DMS79 (cell line): ENCODE measurements around the gene ZNF844.
"Not testable (repeated sequence)": the region's sequence is repeated elsewhere in the genome, so short reads cannot be mapped to it uniquely, and the experiment has no call there.

Source experiments
- DNase-seq: peaks from one replicate; lab custom pipeline; 2025; lab: John Stamatoyannopoulos, UW

The ZNF844 gene

DNA sequence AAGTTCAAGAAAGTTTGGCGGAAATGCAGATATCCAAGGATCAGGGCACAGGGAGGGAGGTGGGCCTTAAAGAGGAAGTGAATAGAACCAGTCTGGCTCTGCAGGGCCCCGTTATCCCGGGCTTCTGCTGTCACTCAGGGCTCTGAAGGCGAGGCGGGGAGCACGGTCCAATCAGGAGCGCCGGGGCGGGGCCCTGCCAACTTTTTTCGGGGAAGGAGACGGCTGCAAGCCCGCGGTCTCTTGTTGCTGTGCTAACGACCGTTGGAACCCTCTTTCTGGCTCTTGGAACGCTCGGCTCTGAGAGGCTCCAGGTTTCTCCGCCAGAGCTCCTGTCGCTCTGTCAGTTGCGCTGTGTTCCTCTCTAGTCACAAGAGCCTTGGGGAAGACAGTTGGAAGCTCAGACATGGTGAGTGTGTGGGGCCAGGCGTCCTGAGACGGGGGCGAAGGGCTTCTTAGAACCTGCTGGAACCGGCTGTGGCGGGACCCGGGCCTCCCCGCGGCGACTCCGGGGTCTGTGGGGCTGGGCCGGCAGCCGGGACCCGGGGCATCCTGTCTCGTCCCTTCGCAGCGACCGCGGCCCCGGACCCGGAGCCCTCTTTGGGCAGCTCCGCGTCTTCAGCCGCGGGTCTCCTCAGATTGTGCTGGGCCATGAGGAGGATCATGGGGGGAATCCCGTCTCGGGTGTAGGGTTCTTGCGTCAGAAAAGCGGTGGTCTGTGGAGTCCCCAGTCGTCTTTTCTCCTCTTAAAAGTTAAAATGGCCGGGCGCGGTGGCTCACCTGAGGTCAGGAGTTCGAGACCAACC, 27.7 kb downstream of the ZNF844 start:
- DNase-seq, result peak; percentile 2

DNA sequence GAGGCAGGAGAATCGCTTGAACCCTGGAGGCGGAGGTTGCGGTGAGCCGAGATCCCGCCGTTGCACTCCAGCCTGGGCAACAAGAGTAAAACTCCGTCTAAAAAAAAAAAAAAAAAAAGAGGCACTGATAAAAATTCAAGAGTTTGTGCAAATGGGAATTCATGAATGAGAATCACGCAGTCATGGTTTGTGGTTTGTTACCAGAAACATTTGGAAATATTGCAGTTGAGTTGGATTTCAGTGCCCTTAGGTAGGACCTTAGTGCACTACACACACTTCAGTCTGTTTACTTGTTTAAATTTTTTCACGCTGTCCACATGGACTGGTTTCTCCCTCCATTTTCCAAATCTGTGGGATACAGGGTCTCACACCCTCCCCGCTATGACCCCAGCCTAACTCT, 28.4 kb downstream of the ZNF844 start:
- no peak for DNase-seq

DNA sequence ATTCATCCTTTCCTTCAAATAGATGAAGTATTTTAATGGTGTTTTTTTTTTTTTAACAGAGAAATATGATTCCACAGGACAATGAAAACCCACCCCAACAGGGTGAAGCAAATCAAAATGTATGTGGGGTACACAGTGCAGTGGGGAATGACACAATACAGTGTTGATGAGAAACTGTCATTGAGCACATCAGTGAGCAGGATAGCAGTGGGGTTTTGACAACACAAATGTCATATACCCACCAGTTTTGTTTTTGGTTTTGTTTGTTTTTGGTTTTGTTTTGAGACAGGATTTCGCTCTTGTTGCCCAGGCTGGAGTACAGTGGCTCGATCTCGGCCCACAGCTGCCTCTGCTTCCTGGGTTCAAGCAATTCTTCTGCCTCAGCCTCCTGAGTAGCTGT, 29.2 kb downstream of the ZNF844 start:
- no peak for DNase-seq

DNA sequence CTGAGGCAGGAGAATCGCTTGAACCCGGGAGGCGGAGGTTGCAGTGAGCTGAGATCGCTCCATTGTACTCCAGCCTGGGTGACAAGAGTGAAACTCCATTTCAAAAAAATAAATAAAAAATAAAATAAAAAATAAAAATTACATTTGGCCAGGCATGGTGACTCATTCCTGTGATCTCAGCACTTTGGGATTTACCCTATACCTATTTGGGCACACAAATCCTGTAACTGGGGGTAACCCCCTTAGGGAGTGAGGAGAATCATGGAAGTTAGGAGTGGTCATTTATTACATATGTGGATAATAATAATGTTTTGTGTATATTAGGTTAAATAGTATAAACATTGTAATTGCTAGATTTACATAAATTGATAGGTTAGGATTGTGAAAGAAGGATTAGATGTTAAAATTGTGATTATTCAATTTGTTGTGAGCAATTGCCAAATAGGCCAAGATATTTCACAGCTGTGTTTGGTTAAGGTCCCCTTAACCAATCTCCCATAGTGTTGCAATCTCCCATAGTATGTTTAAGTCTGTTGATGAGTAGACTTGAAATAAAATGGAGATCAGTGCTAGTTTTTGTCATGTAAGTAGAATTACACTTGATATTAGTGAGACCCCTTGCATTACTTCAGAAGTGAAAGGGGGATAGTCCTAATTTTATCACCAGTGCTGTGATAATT, 30.7 kb downstream of the ZNF844 start:
- no peak for DNase-seq

DNA sequence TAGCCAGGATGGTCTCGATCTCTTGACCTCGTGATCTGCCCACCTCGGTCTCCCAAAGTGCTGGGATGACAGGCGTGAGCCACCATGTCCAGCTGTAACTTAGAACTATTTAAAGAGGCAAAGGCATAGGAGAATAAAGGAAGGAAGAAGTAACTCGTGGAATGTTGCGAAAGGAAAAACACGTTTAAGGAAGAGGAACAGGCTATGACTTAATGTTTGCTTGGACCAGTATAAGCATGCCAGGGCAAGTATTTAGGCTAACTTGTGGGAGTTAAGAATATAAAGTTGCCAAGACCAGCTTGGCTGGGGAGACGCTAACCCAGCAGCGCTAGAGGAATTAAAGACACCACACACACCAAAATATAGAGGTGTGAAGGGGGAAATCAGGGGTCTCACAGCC, 33.5 kb downstream of the ZNF844 start:
- no peak for DNase-seq

DNA sequence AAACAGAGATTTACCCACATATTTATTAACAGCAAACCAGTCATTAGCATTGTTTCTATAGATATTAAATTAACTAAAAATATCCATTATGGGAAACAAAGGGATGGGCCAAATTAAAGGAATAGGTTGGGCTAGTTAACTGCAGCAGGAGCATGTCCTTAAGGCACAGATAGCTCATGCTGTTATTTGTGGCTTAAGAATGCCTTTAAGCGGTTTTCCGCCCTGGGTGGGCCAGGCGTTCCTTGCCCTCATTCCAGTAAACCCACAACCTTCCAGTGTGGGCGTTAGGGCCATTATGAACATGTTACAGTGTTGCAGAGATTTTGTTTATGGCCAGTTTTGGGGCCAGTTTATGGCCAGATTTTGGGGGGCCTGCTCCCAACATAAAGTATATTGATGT, 39.4 kb downstream of the ZNF844 start:
- not testable (repeated sequence) for DNase-seq

DNA sequence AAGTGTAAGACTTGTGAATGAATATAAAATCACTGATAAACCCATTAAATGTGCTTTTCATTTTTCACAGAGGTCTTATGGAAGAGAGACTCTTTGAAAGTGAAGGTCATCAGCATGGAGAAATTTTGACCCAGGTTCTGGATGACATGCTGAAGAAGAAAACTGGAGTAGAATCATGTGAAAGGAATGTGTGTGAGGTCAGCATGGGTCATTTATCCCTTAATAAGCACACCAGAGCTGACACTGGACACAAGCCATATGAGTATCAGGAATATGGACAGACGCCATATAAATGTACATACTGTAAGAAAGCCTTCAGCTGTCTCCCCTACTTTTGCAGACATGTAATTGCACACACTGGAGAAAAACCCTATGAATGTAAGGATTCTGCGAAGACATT, 46.6 kb downstream of the ZNF844 start:
- DNase-seq, result no peak

DNA sequence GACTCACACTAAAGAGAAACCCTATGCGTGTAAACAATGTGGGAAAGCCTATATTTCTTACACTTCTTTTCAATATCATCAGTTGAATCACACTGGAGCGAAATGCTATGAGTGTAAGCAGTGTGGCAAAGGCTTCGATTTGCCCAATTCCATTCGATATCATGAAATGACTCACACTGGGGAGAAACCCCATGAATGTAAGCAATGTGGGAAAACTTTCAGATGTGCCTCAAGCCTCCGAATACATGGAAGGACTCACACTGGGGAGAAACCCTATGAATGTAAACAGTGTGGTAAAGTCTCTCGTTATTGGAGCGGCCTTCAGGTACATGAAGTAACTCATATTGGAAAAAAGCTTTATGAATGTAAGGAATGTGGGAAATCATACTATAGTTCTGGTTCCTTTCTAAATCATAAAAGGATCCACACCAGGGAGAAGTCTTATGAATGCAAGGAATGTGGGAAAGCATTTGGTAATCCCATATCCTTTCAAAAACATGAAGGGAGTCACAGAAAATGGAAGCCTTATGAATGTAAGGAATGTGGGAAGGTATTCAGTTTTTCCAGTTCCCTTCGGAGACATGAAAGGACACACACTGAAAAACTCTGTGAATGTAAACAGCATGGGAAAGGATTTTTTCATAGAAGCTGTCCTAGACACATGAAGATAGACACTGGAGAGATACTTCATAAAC, 47.6 kb downstream of the ZNF844 start:
- DNase-seq, result no peak

DNA sequence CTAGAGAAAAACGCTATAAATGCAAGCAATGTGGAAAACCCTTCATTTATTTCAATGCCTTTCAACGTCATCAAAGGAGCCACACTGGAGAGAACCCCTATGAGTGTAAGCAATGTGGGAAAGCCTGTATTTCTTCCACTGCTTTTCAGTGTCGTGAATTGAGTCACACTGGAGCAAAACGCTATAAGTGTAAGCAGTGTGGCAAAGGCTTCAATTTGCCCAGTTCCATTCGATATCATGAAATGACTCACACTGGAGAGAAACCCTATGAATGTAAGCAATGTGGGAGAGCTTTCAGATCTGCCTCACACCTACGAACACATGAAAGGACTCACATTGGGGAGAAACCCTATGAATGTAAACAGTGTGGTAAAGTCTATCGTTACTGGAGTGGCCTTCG, 48.2 kb downstream of the ZNF844 start:
- no peak for DNase-seq

DNA sequence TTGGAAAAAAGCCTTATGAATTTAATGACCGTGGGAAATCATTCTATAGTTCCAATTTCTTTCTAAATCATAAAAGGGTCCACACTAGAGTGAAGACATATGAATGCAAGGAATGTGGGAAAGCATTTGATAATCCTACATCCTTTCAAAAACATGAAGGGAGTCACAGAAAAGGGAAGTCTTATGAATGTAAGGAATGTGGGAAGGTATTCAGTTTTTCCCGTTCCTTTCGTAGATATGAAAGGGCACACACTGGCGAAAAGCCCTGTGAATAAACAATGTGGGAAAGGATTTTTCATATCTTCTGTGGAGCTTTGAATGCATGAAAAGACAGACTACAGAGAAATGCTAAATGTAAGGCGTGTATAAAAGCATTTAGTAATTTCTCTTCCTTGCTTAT, 48.6 kb downstream of the ZNF844 start:
- DNase-seq, result no peak

DNA sequence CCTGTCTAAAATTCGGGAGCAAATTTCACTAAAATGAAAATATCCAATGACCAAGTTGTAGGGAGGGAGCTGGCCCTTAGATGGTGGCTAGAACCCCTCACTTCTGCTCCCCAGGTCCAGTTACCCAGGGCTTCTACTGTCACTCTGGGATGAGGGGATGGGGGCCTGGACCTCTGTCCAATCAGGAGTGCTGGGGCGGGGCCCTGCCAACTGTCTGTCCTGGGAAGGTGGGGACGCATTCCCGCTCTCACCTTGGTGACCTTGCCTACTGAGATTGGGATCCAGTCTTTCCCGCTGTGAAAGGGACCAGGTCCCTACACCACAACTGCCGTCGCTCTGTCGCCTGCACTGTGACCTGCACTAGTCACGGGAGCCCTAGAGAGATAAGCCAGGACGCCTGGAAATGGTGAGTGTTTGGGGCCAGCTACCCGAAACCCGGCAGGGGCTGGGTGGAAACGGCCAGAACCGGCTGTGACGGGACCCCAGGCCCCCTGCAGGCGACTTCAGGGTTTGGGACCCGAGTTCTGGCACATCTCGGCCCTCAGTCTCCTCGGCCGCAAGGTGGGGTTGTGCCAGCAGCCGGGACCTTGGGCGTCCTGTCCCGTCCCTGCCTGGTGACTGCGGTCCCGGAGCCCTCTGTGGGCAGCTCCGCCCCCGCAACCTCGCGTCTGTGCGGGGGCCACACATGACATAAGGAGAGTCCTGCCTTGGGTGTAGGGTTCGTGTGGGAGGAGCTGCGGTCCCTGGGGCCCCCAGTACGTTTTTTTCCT, 52.9 kb downstream of the ZNF844 start:
- DNase-seq, result no peak

DNA sequence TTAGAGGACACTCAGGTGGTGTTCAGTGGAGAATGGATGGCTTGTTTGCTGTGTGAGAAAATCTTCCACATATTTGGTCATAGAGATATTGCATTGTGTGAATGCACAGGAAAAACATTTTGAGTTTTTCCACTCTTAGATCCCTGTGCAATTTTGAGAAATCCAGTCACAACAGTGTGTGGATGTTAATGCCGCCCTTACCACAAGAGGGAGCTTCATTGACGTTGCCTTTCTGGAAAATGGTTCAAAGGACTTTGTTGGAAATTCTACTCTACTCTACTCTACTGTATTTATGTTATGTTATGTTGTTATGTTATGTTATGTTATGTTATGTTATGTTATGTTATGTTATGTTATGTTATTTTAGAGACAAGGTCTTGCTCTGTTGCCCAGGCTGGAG, 62.2 kb downstream of the ZNF844 start:
- no peak for DNase-seq
